KOPT-K1 (cell line): Measurements from ENCODE around the gene SNAP47.

Source experiments
- H3K27ac ChIP-seq: fragments of 200-600 bp; sonication (generic); 2 replicates; pipeline ENCODE4 v1.5.1; 2016; ENCODE audit warnings: antibody characterized with exemption, mild to moderate bottlenecking, low read depth, low read length; ENCODE audit not compliant: poor library complexity, severe bottlenecking
- H3K36me3 ChIP-seq: fragments of 200-600 bp; sonication (generic); 2 replicates; pipeline ENCODE4 v1.5.1; 2017; ENCODE audit warnings: antibody characterized with exemption, mild to moderate bottlenecking, low read length, moderate library complexity; ENCODE audit not compliant: insufficient read depth
- H3K9me3 ChIP-seq: fragments of 200-600 bp; sonication (generic); 2 replicates; pipeline ENCODE4 v1.5.1; 2017; ENCODE audit warnings: antibody characterized with exemption, low read length, mild to moderate bottlenecking; ENCODE audit not compliant: insufficient read depth, poor library complexity, severe bottlenecking

SNAP47 gene

DNA sequence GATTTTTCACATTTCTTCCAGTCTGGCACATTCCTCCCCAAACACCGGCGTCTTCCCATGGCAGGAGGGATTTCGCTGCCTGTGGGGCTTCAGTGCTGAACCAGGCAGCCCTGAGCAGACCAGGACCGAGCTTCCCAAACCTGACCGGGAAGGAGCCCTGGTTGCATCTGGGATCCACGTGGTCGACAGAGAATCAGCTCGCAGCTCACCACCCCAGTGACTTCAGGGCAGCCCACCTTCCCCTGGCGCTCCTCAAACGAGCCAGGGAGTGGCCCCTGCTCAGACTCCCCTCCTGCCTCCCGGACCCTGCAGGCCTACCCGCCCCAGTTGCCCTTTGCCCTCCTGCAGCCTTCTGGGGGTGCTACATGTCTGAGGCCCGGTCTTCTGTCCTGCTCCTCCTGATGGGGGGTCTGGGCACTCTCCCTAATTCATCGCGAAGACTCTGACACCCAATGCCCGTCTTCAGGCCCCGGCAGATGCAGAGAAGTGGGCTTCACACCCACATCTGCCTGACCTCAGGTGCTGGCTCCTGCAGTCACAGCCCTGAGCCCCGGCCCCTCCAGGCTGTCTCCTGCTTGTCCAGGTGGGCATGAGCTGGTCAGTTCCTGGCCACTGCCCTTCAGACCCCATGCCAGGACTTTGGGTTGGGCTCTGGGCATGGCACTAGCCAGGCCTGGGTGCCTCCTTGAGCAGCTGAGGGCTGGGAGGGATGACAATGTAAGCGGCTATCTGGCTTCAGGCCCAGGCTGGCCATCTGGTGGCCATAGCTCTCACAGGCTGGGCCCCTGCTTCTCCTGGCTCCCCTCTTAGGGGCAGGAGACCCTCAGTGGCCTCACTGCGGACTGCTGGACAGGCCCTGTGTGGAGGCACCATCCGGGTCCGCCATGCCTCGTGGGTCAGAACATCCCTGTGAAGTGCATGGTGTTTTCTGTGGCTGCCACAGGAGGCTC, 54.1 kb downstream of the SNAP47 start:
- Histone ChIP-seq H3K9me3 (no peaks in the 10 kb centered on the region), H3K36me3 (no peaks in the 10 kb centered on the region), H3K27ac (no peak overlapping the region)

DNA sequence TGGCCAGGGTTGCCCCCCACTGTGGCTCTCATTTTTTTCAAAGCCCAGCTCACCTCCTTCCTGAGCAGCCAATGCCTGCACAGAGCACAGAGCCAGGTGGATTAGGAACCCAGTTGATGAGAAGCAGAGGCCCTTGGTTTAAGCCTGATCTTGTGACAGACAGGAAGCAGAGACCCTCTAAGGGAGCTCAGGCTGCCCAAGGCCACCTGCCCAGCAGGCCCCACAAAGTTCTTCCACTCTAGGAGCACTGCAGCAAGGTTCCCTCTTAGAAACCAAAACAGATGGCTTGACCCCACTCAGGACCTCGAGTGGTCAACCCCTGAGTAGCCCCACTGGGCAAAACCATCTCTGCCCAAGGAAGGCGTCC, 54.8 kb downstream of the SNAP47 start:
- H3K27ac ChIP-seq = no peak overlapping the region
- no peaks in the 10 kb centered on the region for H3K9me3 ChIP-seq
- no peaks in the 10 kb centered on the region for H3K36me3 ChIP-seq

DNA sequence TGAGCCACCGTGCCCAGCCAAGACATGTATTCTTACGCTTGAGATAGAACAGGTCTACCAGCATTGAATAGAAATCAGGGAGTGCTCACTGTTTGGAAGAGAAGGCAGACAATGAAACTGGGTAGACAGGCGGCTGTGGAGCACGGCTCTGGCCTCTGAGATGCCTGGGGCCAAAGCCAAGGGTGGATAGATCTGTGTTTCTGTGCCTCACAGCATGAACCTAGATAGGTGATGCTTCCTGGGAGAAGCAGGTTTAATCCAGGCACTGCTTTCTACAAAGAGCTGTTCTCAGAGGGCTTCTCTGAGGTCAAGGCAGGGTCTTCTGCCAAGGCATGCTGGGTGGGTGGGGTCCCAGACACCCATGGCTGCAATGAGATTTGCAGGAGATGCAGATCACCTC, 55.6 kb downstream of the SNAP47 start:
- Histone ChIP-seq H3K9me3 (no peaks in the 10 kb centered on the region), H3K36me3 (no peaks in the 10 kb centered on the region), H3K27ac (no peak overlapping the region)

DNA sequence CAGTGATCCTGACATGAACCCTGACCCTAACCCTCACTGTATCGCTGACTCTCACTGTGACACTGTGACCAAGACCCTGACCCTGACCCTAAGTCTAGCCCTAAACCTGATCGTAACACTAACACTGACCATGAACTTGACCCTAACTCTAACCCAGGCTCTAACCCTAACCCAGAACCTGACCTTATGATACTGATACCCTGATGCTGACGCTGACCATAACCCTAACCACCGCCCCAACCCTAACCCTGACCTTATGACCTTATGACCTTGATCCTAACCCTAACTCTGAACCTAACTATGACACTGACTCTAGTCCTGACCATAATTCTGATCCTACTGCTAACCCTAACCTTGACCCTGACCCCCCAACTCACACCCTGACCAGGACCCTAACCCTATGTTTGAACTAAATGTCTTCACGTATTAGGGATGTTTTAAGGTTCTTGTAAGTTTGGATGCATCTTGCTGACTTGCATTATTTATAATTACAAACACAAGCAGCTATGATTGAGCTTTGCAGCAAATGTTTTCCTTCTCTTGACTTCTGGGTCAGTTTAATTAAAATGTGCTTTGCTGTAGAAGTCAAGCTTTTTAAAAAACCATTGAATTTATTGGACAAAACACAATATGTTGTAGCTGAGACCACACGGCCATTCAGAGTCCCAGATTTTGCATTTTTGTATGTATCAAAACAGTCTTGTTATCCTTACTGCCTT, 56.3 kb downstream of the SNAP47 start:
- no peak overlapping the region for H3K27ac ChIP-seq
- H3K36me3 ChIP-seq = no peaks in the 10 kb centered on the region
- H3K9me3 ChIP-seq = no peaks in the 10 kb centered on the region

DNA sequence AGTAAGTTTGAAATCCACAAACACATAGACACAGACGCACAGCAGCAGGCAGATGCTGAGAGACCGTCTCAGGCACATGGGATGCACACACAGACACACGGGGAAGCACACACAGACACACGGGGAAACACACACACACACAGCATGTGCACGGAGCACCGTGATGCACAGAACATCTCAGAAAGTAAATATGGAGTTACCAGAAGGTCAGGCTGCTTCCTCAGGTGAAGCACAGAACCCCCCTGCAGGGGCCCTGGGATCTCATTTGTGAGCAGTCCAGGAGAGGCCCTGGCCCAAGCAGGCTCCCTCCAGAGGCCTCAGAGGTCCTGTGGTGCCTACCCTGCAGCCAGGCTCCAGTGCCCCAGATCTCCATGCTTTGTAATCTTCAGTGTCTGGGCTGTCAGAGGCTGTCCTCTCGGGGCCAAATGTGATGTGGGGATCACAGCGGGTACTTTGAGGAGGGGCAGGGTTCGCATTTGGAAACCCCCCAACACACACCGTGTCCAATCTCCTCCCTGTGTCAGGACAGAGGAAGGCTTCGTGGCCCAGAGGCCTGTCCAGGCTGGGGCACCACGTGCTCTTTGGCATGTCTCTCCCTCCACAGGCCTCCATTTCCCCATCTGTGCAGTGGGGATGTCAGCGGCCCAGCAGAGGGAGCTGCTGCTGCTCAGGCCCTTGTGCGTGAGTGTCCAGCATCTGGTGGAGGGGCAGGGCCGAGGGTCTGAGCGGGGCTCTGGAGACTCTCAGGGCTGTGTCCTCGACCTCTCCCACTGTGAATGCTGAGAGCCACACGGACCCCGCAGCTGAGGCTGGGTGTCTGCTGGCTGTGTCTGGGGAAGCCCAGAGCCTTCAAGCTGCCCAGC, 57.2 kb downstream of the SNAP47 start:
- H3K9me3 ChIP-seq = no peaks in the 10 kb centered on the region

GRCh38 chr1:227793079-227793947, 58.1 kb downstream of the SNAP47 start:
- H3K36me3 ChIP-seq = no peaks in the 10 kb centered on the region
- H3K9me3 ChIP-seq = no peaks in the 10 kb centered on the region
- no peak overlapping the region for H3K27ac ChIP-seq

More for the DNA sequence above, 57.2 kb downstream of the SNAP47 start:
- no peaks in the 10 kb centered on the region for H3K36me3 ChIP-seq
- no peak overlapping the region for H3K27ac ChIP-seq

GRCh38 chr1:227793948-227794816, 58.9 kb downstream of the SNAP47 start:
- H3K27ac ChIP-seq = no peak overlapping the region

DNA sequence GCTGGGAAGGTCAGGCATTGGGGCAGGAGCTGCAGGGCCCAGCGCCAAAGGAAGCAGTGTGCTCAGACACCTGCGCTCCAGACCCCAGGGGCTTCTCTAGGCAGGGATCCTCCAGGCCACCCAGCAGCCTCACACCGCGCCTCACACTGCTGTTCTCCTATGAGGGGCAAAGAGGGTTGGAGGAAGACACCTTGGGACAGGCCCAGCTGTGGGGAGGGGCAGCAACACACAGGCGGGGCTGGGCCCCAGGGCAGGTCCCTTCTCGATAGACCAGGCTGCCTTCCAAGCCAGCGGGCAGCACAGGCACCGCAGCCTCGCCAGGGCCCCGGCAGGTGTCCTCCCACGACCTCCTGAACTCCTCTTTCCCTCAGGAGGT, 59.6 kb downstream of the SNAP47 start:
- Histone ChIP-seq H3K9me3 (no peaks in the 10 kb centered on the region), H3K36me3 (no peaks in the 10 kb centered on the region), H3K27ac (no peak overlapping the region)

More at GRCh38 chr1:227793948-227794816, 58.9 kb downstream of the SNAP47 start:
- H3K9me3 ChIP-seq = no peaks in the 10 kb centered on the region
- H3K36me3 ChIP-seq = no peaks in the 10 kb centered on the region

DNA sequence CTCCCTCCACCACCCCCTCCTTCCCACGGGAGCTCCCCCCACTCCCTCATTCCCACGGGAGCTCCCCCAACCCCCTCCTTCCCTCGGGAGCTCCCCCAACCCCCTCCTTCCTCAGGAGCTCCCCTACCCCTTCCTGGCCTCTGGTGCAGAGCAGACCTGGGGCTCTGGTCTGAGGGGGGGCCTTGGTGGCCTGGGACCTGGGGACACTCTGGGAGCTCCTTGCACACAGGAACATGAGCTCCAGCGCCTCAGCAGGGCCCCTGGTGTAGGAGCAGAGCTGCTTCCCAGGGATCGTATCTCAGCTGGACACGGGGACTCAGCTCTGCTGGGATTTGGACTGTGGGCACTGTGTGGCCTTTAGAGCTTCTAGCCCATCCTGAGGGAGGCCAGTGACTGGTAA, 60.5 kb downstream of the SNAP47 start:
- no peak overlapping the region for H3K27ac ChIP-seq
- no peaks in the 10 kb centered on the region for H3K9me3 ChIP-seq
- no peaks in the 10 kb centered on the region for H3K36me3 ChIP-seq

GRCh38 chr1:227796359-227796915, 61.2 kb downstream of the SNAP47 start:
- H3K27ac ChIP-seq = no peak overlapping the region
- no peaks in the 10 kb centered on the region for H3K36me3 ChIP-seq
- no peaks in the 10 kb centered on the region for H3K9me3 ChIP-seq

- no peaks in the 10 kb centered on the region for H3K9me3 ChIP-seq
- no peak overlapping the region for H3K27ac ChIP-seq
- H3K36me3 ChIP-seq = no peaks in the 10 kb centered on the region
Observed at GRCh38 chr1:227797144-227797543, 61.9 kb downstream of the SNAP47 start.

DNA sequence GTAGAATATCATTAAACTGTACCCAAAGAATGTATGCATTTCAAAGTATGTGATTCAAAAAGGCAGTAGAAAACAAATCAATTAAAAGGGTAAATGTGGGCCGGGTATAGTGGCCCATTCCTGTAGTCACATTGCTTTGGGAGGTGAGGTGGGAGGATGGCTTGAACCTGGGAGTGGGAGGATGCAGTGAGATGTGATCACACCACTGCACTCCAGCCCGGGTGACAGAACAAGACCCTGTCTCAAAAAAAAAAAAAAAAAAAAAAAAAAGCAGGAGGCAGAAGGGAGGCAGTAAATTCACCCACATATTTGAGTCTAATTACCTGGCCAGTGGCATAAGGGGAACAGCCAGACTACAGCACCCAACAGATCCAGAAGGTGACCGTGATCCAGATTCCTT, 62.4 kb downstream of the SNAP47 start:
- no peak overlapping the region for H3K27ac ChIP-seq
- no peaks in the 10 kb centered on the region for H3K36me3 ChIP-seq
- no peaks in the 10 kb centered on the region for H3K9me3 ChIP-seq

- Histone ChIP-seq H3K36me3 (no peaks in the 10 kb centered on the region), H3K27ac (no peak overlapping the region), H3K9me3 (no peaks in the 10 kb centered on the region)
Observed at GRCh38 chr1:227798078-227798802, 63.0 kb downstream of the SNAP47 start.
